Vagina (tissue), 2 donors: ENCODE measurements around the gene SERPINE1. TPM values are rescaled to one million over a fixed set of nuclear protein-coding genes. Genes with fewer than 3 reads are reported as not detected.

ENCODE experiments used
- DNase-seq, 2 donors: peaks; one replicate each; pipeline ENCODE4 v3.0.0-alpha.2; 2017; ENCODE audit errors: extremely low spot score in 2 of 2
- H3K27ac ChIP-seq: fragments of 200-600 bp; sonication (generic); one replicate; pipeline ENCODE4 v1.5.1; 2019
- H3K27me3 ChIP-seq: fragments of 200-600 bp; sonication (generic); one replicate; pipeline ENCODE4 v1.5.1; 2019
- H3K36me3 ChIP-seq, 2 donors: fragments of 200-600 bp; sonication (generic); one replicate each; pipeline ENCODE4 v1.5.1; 2017 to 2019
- H3K4me1 ChIP-seq: fragments of 200-600 bp; sonication (generic); one replicate; pipeline ENCODE4 v1.5.1; 2019
- H3K4me3 ChIP-seq, 2 donors: fragments of 200-600 bp; sonication (generic); 1 replicate in 1 of 2; 2 replicates in 1 of 2; pipeline ENCODE4 v1.5.1; 2016 to 2019
- H3K9me3 ChIP-seq: fragments of 200-600 bp; sonication (generic); one replicate; pipeline ENCODE4 v1.5.1; 2019
- CTCF ChIP-seq, 3 experiments: fragments of 450-650 bp in 2 of 3; fragments of 200-600 bp in 1 of 3; sonication (generic) in 1 of 3; IDR thresholded peaks; one replicate each; pipeline ENCODE4 v1.5.1; 2017 to 2019; ENCODE audit warnings: antibody characterized with exemption in 3 of 3, mild to moderate bottlenecking in 2 of 3, moderate library complexity in 2 of 3
- POLR2A ChIP-seq, 2 donors: fragments of 450-650 bp; IDR thresholded peaks; one replicate each; pipeline ENCODE4 v1.6.1; 2017; ENCODE audit warnings: antibody characterized with exemption in 2 of 2, mild to moderate bottlenecking in 2 of 2, moderate library complexity in 2 of 2
- POLR2AphosphoS5 ChIP-seq, 2 donors: sonication (generic); formaldehyde crosslinking; IDR thresholded peaks; one replicate each; pipeline ENCODE4 v1.9.0; 2017; ENCODE audit warnings: antibody characterized with exemption in 2 of 2, mild to moderate bottlenecking in 2 of 2, low read depth in 1 of 2; ENCODE audit not compliant: insufficient read depth in 1 of 2
- intact Hi-C: fragments of 100-400 bp; cut with DNase I; formaldehyde crosslinking; loops from one replicate; pipeline ENCODE4 v1.15.1; 2023
- total RNA-seq: library from RNA; depleted of rRNA; stranded (reverse); fragments of >200 nt; gene quantifications from one replicate; pipeline ENCODE4 v1.2.3, GENCODE V29; 2016

SERPINE1 gene
- total RNA-seq, 1 donor from 2014 or later = 14.7 TPM

- Histone ChIP-seq H3K4me1 (no peaks in the 10 kb centered on the region), H3K4me3 (no peak overlapping the region), H3K27me3 (no peaks in the 10 kb centered on the region), H3K27ac (no peak overlapping the region), H3K9me3 (no peaks in the 10 kb centered on the region), H3K36me3 (no peaks in the 10 kb centered on the region)
- TF ChIP-seq CTCF (IDR thresholded peaks at IDR 0.05) (no peak), POLR2AphosphoS5 (IDR thresholded peaks at IDR 0.05; ENCODE audit: insufficient read depth in 1 of 2, low read depth in 1 of 2) (no peak), POLR2A (IDR thresholded peaks at IDR 0.05) (no peak)
- intact Hi-C loops = no loop called here
- DNase-seq = no peak
Measured at GRCh38 chr7:101106386-101106785, 20.5 kb upstream of the SERPINE1 start.

GRCh38 chr7:101108330-101108857 is 18.5 kb upstream of the SERPINE1 start:
- Histone ChIP-seq H3K9me3 (no peaks in the 10 kb centered on the region), H3K36me3 (no peaks in the 10 kb centered on the region), H3K4me1 (no peaks in the 10 kb centered on the region), H3K27ac (peak overlapping the region; percentile 4), H3K27me3 (no peaks in the 10 kb centered on the region), H3K4me3 (no peak overlapping the region)
- TF ChIP-seq CTCF (IDR thresholded peaks at IDR 0.05) (no peak), POLR2A (IDR thresholded peaks at IDR 0.05) (no peak), POLR2AphosphoS5 (IDR thresholded peaks at IDR 0.05; ENCODE audit: insufficient read depth in 1 of 2, low read depth in 1 of 2) (peak; percentile 31 to 36)
- no peak for DNase-seq
- intact Hi-C loops = no loop called here

GRCh38 chr7:101108961-101109360 is 17.9 kb upstream of the SERPINE1 start:
- no peak overlapping the region for H3K4me3 ChIP-seq
- DNase-seq = no peak
- H3K9me3 ChIP-seq = no peaks in the 10 kb centered on the region
- H3K4me1 ChIP-seq = no peaks in the 10 kb centered on the region
- peak in 1 of 2 donors; percentile 58 for TF ChIP-seq POLR2AphosphoS5 (IDR thresholded peaks at IDR 0.05; ENCODE audit: insufficient read depth in 1 of 2, low read depth in 1 of 2)
- TF ChIP-seq CTCF (IDR thresholded peaks at IDR 0.05) = no peak
- intact Hi-C loops = no loop called here
- no peaks in the 10 kb centered on the region for H3K27me3 ChIP-seq
- H3K27ac ChIP-seq = peak overlapping the region; percentile 4
- H3K36me3 ChIP-seq = no peaks in the 10 kb centered on the region

- no peak for TF ChIP-seq POLR2A (IDR thresholded peaks at IDR 0.05)
- no peak for TF ChIP-seq POLR2AphosphoS5 (IDR thresholded peaks at IDR 0.05; ENCODE audit: insufficient read depth in 1 of 2, low read depth in 1 of 2)
- no peak for TF ChIP-seq CTCF (IDR thresholded peaks at IDR 0.05)
- intact Hi-C loops = no loop called here
Measured at GRCh38 chr7:101109368-101109767, 17.5 kb upstream of the SERPINE1 start.

GRCh38 chr7:101111261-101111660 is 15.6 kb upstream of the SERPINE1 start:
- Histone ChIP-seq H3K27ac (peak overlapping the region; percentile 58), H3K9me3 (no peaks in the 10 kb centered on the region), H3K27me3 (no peaks in the 10 kb centered on the region), H3K4me1 (no peaks in the 10 kb centered on the region), H3K36me3 (no peaks in the 10 kb centered on the region), H3K4me3 (no peak overlapping the region)
- intact Hi-C loops = no loop called here
- DNase-seq = no peak
- TF ChIP-seq POLR2A (IDR thresholded peaks at IDR 0.05) (no peak), POLR2AphosphoS5 (IDR thresholded peaks at IDR 0.05; ENCODE audit: insufficient read depth in 1 of 2, low read depth in 1 of 2) (no peak), CTCF (IDR thresholded peaks at IDR 0.05) (no peak)

More at GRCh38 chr7:101109368-101109767, 17.5 kb upstream of the SERPINE1 start:
- H3K4me1 ChIP-seq = no peaks in the 10 kb centered on the region
- no peak for DNase-seq
- H3K4me3 ChIP-seq = no peak overlapping the region
- no peaks in the 10 kb centered on the region for H3K9me3 ChIP-seq
- H3K27ac ChIP-seq = peak overlapping the region; percentile 31
- H3K36me3 ChIP-seq = no peaks in the 10 kb centered on the region
- H3K27me3 ChIP-seq = no peaks in the 10 kb centered on the region
